Measurements from ENCODE around the gene TMEM247. TPM values are rescaled to one million over a fixed set of nuclear protein-coding genes. Genes with fewer than 3 reads are reported as not detected.

The TMEM247 gene
- total RNA-seq, 4 donors from 2014 or later, result not detected

- intact Hi-C loops (cut with DNase I; ENCODE audit: low total_unique reads), result no loop called here
- DNase-seq (ENCODE audit: low spot score in 2 of 2), result peak in 1 of 2 donors; percentile 39
- WGBS, 2 donors, result 82 to 85% methylated on average over 3 of the region's 3 CpGs
- TF ChIP-seq CTCF (IDR thresholded peaks at IDR 0.05) (no peak), POLR2A (IDR thresholded peaks at IDR 0.05) (no peak)
- no peak overlapping the region for H3K4me3 ChIP-seq (ENCODE audit: low read depth, poor library complexity, severe bottlenecking)
Measured at GRCh38 chr2:46486436-46486835, 7.1 kb downstream of the TMEM247 start.

- DNase-seq (ENCODE audit: low spot score in 2 of 2), result peak; percentile 53 to 94
- intact Hi-C loops (cut with DNase I; ENCODE audit: low total_unique reads), result no loop called here
- WGBS, 2 donors, result 69 to 73% methylated on average over 8 of the region's 8 CpGs
- no peak overlapping the region for H3K4me3 ChIP-seq (ENCODE audit: low read depth, poor library complexity, severe bottlenecking)
- no peak for TF ChIP-seq CTCF (IDR thresholded peaks at IDR 0.05)
Measured at GRCh38 chr2:46487667-46488335, 8.4 kb downstream of the TMEM247 start.

GRCh38 chr2:46488389-46488788, 9.0 kb downstream of the TMEM247 start:
- WGBS, 2 donors, result 83 to 92% methylated on average over 2 of the region's 2 CpGs
- no peak overlapping the region for H3K4me3 ChIP-seq (ENCODE audit: low read depth, poor library complexity, severe bottlenecking)
- no peak for DNase-seq (ENCODE audit: low spot score in 2 of 2)
- intact Hi-C loops (cut with DNase I; ENCODE audit: low total_unique reads), result no loop called here
- no peak for TF ChIP-seq POLR2A (IDR thresholded peaks at IDR 0.05)
- TF ChIP-seq CTCF (IDR thresholded peaks at IDR 0.05), result no peak

- DNase-seq (ENCODE audit: low spot score in 2 of 2), result peak in 1 of 2 donors; percentile 50
- intact Hi-C loops (cut with DNase I; ENCODE audit: low total_unique reads), result no loop called here
Measured at GRCh38 chr2:46489423-46490174, 10.2 kb downstream of the TMEM247 start.

GRCh38 chr2:46490521-46491141, 11.3 kb downstream of the TMEM247 start:
- H3K4me3 ChIP-seq (ENCODE audit: low read depth, poor library complexity, severe bottlenecking), result no peak overlapping the region
- DNase-seq (ENCODE audit: low spot score in 2 of 2), result peak; percentile 38 to 86
- intact Hi-C loops (cut with DNase I; ENCODE audit: low total_unique reads), result no loop called here
- TF ChIP-seq CTCF (IDR thresholded peaks at IDR 0.05), result no peak
- TF ChIP-seq POLR2A (IDR thresholded peaks at IDR 0.05), result no peak
- WGBS, 2 donors, result 62 to 75% methylated on average over 6 of the region's 6 CpGs

More at GRCh38 chr2:46489423-46490174, 10.2 kb downstream of the TMEM247 start:
- WGBS, 2 donors, result 65 to 70% methylated on average over 8 of the region's 8 CpGs
- TF ChIP-seq CTCF (IDR thresholded peaks at IDR 0.05) (no peak), POLR2A (IDR thresholded peaks at IDR 0.05) (no peak)
- no peak overlapping the region for H3K4me3 ChIP-seq (ENCODE audit: low read depth, poor library complexity, severe bottlenecking)
